GM12873 (cell line): ENCODE measurements around the gene SMCO4.

Source experiments
- TF ChIP-seq, protein P1 (sequence below): IDR thresholded peaks from 2 replicates; pipeline ENCODE4 v1.5.1; 2012; ENCODE audit warnings: low read depth, mild to moderate bottlenecking, moderate library complexity, low read length, control low read depth; ENCODE audit not compliant: insufficient read depth; ENCODE audit errors: missing control alignments

SMCO4 gene

DNA sequence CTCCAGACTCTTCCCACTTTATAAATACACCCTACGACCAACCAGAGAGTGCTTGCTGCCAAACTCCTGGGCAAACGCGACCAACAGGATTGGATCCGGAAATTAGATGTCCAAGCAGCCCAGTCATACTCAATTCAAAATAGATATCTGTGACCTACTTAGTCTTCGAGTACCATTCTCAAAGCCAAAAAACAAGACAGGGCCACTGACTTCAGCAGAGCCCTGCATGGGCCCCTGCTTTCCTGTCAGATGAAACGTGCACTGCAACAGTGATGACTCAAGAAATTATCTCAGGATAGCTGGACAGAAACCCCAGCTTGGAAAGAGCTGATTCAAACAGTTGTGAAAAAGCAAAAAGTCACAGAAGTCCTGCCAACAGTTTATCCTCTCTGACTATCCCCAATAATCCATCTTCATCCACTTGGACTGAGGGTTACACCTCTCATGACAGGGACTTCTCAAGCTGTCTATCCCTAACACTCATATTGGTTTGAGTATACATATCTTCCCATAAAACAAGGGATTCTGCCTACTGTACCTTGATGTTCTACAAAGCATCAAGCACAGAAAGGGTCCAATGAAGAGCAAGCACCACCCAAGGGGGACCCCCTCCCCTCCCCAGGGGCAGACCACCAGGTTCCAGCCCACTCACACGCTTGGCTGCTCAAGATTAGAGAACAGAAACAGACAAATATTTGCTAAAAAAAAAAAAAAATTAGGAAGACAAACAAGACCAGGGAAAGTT is 17.4 kb downstream of the SMCO4 start:
- TF ChIP-seq, protein P1, sequence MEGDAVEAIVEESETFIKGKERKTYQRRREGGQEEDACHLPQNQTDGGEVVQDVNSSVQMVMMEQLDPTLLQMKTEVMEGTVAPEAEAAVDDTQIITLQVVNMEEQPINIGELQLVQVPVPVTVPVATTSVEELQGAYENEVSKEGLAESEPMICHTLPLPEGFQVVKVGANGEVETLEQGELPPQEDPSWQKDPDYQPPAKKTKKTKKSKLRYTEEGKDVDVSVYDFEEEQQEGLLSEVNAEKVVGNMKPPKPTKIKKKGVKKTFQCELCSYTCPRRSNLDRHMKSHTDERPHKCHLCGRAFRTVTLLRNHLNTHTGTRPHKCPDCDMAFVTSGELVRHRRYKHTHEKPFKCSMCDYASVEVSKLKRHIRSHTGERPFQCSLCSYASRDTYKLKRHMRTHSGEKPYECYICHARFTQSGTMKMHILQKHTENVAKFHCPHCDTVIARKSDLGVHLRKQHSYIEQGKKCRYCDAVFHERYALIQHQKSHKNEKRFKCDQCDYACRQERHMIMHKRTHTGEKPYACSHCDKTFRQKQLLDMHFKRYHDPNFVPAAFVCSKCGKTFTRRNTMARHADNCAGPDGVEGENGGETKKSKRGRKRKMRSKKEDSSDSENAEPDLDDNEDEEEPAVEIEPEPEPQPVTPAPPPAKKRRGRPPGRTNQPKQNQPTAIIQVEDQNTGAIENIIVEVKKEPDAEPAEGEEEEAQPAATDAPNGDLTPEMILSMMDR, result no peak

DNA sequence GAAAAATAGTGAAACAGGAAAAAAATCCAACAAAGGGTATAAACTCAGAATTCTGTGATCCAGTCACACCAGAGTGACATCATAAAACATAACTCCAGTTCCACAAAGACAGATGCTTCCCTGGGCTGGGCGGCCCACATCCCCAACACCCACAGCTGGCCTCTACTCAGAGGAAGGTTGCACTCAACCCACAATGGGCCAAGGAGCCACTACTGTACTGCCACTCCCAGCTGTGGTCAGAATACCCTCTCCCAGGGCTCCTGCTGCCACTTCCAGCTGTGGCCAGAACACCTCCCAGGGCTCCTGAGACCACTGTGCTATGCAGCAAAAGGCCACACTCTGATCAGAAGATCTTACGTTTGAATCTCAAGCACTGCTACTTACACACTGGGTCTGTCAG is 18.3 kb downstream of the SMCO4 start:
- TF ChIP-seq, protein P1, result no peak

DNA sequence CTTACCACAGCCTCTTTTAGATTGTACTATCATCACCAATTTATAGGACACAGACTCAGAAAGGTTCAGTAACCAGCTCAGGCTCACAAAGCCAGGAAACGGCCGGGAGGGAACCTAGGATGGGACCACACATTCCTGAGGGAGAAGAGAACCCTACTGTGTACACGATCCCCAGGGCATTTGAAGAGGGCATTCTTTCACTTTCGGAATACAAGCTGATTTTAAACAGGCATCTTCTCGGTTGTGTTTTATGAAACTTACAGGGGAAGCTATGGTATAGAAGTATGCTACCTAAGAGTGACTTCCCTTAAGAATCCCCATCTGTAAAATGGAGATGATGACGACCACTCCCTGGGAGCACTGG is 19.0 kb downstream of the SMCO4 start:
- TF ChIP-seq, protein P1, result no peak

DNA sequence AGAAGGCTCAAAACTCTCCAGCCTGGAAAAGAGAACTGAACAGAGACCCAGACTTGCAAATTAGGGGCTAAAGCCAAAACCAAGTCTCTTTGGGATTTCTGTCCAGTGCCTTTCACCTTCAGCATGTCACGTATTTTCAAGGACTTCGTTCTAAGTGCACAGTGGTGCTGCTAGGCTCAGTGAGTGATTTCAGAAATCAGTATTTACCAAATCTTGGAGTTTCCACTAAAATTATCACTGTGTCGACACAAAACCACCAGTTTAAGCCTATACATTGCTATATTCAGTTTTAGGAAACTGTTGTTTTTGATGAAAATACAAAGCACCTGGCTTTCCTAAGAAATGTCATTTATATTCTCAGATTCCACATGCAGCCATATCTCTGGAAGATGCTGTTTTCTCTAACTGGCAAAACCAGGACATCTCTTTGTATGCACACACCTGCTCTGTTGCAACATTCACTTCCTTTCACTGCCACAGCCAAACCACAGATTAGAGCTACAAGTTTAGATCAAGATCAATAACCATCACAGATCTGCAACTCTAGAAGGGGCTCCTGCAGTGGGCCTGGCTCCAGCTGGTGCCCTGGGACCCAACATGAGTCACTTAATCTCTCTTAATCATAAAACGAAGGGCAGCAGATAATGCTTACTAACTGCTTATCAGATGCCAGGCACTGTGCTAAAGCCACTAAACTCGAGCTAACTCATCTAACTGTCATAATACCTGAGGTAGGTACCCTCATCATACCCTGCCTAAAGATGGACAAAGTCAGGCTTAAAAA is 22.3 kb downstream of the SMCO4 start:
- TF ChIP-seq, protein P1, result no peak

DNA sequence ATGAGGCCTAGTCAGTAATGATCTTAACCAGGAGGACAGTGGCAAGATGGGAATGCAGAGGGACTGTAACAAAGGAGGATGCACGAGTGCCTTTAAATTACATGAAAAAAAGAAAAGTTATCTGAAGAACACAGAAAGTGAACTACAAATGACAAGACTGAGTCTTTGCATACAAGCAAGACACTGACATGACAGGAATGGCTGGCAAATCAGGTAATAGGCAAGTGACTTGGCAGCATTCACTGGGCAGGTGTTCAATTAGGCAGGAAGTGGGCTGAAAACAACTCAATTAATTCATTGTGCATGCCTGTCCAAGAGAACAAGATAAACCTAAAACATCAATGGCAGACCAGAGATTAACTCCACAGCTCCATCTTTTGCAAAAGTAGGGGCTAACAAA is 24.0 kb downstream of the SMCO4 start:
- TF ChIP-seq, protein P1, result no peak

DNA sequence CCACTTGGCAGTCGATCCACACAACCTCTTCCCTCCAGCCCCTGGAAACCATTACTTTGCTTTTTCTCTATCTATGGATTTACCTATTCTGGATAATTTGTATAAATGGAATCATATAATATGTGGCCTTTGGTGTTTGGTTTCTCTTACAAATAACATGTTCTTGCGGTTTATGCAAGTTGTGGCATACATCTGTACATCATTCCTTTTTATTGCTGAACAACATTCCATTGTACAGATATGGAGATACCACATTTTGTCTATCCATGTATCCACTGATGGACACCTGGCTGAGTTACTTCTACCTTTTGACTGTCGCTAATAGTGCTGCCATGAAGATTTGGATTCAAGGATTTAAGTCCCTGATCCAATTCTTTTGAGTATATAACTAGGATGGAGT is 25.1 kb downstream of the SMCO4 start:
- TF ChIP-seq, protein P1, result no peak

DNA sequence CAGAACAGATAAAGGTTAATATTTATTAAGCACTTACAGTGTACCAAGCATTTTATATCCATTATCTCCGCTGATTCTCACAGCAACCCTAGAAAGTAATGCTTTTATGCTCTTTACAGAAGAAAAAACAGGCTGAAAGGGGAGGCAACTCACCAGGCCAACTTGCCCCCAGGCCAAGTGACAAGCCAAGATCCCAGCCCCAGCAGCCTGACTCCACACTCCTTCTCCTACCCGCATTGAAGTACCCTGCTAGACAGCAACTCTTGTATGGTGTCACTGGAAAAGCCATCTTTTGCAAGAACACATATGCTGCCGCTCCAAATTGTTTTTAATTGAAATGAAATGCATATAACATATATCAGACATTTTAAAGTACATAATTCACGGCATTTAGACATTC is 25.6 kb downstream of the SMCO4 start:
- TF ChIP-seq, protein P1, result no peak
